A673 (cell line): Measurements from ENCODE around the gene EMID1.

Experiments used
- EZH2 ChIP-seq: fragments of 200-600 bp; sonication (generic); IDR thresholded peaks from 2 replicates; pipeline ENCODE4 v1.6.1; 2017; ENCODE audit warnings: borderline replicate concordance, low read depth, mild to moderate bottlenecking, mixed read lengths, antibody characterized with exemption, low read length; ENCODE audit not compliant: poor library complexity, severe bottlenecking
- TF ChIP-seq, protein P1 (sequence below): fragments of 300-800, 200-600 bp; sonication (generic); conservative IDR thresholded peaks from 2 replicates; pipeline ENCODE4 v1.5.1; 2017; ENCODE audit warnings: low read depth, mild to moderate bottlenecking, antibody characterized with exemption, low read length, moderate library complexity, mixed read lengths

- TF ChIP-seq, protein P1, sequence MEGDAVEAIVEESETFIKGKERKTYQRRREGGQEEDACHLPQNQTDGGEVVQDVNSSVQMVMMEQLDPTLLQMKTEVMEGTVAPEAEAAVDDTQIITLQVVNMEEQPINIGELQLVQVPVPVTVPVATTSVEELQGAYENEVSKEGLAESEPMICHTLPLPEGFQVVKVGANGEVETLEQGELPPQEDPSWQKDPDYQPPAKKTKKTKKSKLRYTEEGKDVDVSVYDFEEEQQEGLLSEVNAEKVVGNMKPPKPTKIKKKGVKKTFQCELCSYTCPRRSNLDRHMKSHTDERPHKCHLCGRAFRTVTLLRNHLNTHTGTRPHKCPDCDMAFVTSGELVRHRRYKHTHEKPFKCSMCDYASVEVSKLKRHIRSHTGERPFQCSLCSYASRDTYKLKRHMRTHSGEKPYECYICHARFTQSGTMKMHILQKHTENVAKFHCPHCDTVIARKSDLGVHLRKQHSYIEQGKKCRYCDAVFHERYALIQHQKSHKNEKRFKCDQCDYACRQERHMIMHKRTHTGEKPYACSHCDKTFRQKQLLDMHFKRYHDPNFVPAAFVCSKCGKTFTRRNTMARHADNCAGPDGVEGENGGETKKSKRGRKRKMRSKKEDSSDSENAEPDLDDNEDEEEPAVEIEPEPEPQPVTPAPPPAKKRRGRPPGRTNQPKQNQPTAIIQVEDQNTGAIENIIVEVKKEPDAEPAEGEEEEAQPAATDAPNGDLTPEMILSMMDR, result no peak
- no peak for TF ChIP-seq EZH2
Observed at GRCh38 chr22:29211066-29211465, 5.4 kb downstream of the EMID1 start.
